H1 (cell line): Measurements from ENCODE around the gene PDK2. TPM values are rescaled to one million over a fixed set of nuclear protein-coding genes. Genes with fewer than 3 reads are reported as not detected.
A peak's percentile ranks its signal among the peaks of the same experiment; 100 is the strongest.

ENCODE experiments used
- CTCF ChIA-PET: fragments of 300-600 bp; sonication (Branson Sonifier 250); formaldehyde crosslinking; loops from one replicate; lab custom pipeline; 2021; ENCODE audit not compliant: partially characterized antibody; lab: Charles Lee
- POLR2A ChIA-PET: fragments of 300-600 bp; sonication (Branson Sonifier 250); formaldehyde crosslinking; loops from one replicate; lab custom pipeline; 2021; ENCODE audit warnings: inconsistent platforms; ENCODE audit not compliant: partially characterized antibody; lab: Charles Lee
- DNase-seq, 2 experiments: peaks; one replicate each; pipeline versions ENCODE4 v3.0.0 to v3.0.0-alpha.2; 2010 to 2022; ENCODE audit warnings: low spot score in 2 of 2, low read depth in 1 of 2, mixed read lengths in 1 of 2
- FAIRE-seq: peaks from 2 replicates; lab custom pipeline; 2011; peaks lifted over from hg19 to GRCh38; lab: Jason Lieb, UNC
- H2AFZ ChIP-seq: 2 replicates; pipeline ENCODE4 v1.8.1; 2012; ENCODE audit warnings: low read length, inconsistent platforms
- H2AK5ac ChIP-seq: 2 replicates; pipeline ENCODE4 v1.6.1; 2013; ENCODE audit warnings: low read depth, low read length
- H2BK120ac ChIP-seq: replicated peaks from 2 replicates; pipeline ENCODE3; 2013; ENCODE audit warnings: low read depth, low read length, inconsistent platforms
- H2BK12ac ChIP-seq: 2 replicates; pipeline ENCODE4 v1.6.1; 2013; ENCODE audit warnings: low read depth, low read length
- H2BK15ac ChIP-seq: 2 replicates; pipeline ENCODE4 v1.6.1; 2013; ENCODE audit warnings: low read length
- H2BK20ac ChIP-seq: 2 replicates; pipeline ENCODE4 v1.6.1; 2013; ENCODE audit warnings: low read length
- H2BK5ac ChIP-seq: 2 replicates; pipeline ENCODE4 v1.6.1; 2013; ENCODE audit warnings: low read depth, low read length
- H3K14ac ChIP-seq: 2 replicates; pipeline ENCODE4 v1.6.1; 2013; ENCODE audit warnings: inconsistent platforms; ENCODE audit not compliant: insufficient read length
- H3K18ac ChIP-seq: 2 replicates; pipeline ENCODE4 v1.6.1; 2013; ENCODE audit warnings: low read length; ENCODE audit errors: extremely low read depth
- H3K23ac ChIP-seq: 2 replicates; pipeline ENCODE4 v1.6.1; 2013; ENCODE audit warnings: inconsistent platforms; ENCODE audit not compliant: insufficient read length
- H3K23me2 ChIP-seq: 2 replicates; pipeline ENCODE4 v1.6.1; 2013; ENCODE audit warnings: low read depth, low read length
- H3K27ac ChIP-seq: 2 replicates; pipeline ENCODE4 v1.6.1; 2011; ENCODE audit warnings: low read depth, low read length, inconsistent platforms
- H3K27me3 ChIP-seq, 4 experiments: replicated peaks in 1 of 4; 1 replicate in 1 of 4; 2 replicates in 3 of 4; pipeline versions ENCODE4 v1.6.1 to v1.8.1; 2011 to 2013; ENCODE audit warnings: low read length in 3 of 4, mild to moderate bottlenecking in 3 of 4, inconsistent platforms in 2 of 4, mixed read lengths in 2 of 4, moderate library complexity in 1 of 4; ENCODE audit not compliant: control insufficient read depth in 3 of 4, insufficient read depth in 3 of 4; ENCODE audit errors: extremely low read depth in 1 of 4
- H3K36me3 ChIP-seq, 4 experiments: 2 replicates each; pipeline versions ENCODE4 v1.6.1 to v1.8.1; 2011 to 2013; ENCODE audit warnings: mild to moderate bottlenecking in 4 of 4, low read length in 3 of 4, moderate library complexity in 2 of 4, control low read depth in 1 of 4, inconsistent platforms in 1 of 4; ENCODE audit not compliant: insufficient read depth in 4 of 4, control insufficient read depth in 2 of 4
- H3K4ac ChIP-seq: replicated peaks from 2 replicates; pipeline ENCODE3; 2013; ENCODE audit warnings: low read length, low read depth, mixed read lengths, inconsistent platforms; ENCODE audit not compliant: insufficient read length
- H3K4me1 ChIP-seq, 4 experiments: replicated peaks in 1 of 4; 1 replicate in 1 of 4; 2 replicates in 3 of 4; pipeline versions ENCODE4 v1.6.1 to v1.8.1; 2011 to 2013; ENCODE audit warnings: low read length in 3 of 4, inconsistent platforms in 2 of 4, mixed read lengths in 1 of 4; ENCODE audit not compliant: insufficient read depth in 4 of 4, control insufficient read depth in 3 of 4
- H3K4me2 ChIP-seq, 2 experiments: 2 replicates each; pipeline versions ENCODE4 v1.6.1 to v1.8.1; 2011 to 2013; ENCODE audit warnings: low read depth in 2 of 2, low read length in 2 of 2, control low read depth in 1 of 2, inconsistent platforms in 1 of 2, mild to moderate bottlenecking in 1 of 2; ENCODE audit not compliant: insufficient read depth in 1 of 2
- H3K4me3 ChIP-seq, 4 experiments: fragments of 200-600, 300-600 bp in 1 of 4; sonication (generic), shearing (Covaris generic), sonication (Bioruptor Twin) in 1 of 4; 2 replicates each; pipeline versions ENCODE4 v1.5.1 to v1.8.1; 2011 to 2016; ENCODE audit warnings: low read length in 4 of 4, low read depth in 3 of 4, control low read depth in 2 of 4, inconsistent platforms in 2 of 4, mild to moderate bottlenecking in 2 of 4, mixed read lengths in 1 of 4, moderate library complexity in 1 of 4; ENCODE audit not compliant: insufficient read depth in 2 of 4; ENCODE audit errors: extremely low read depth in 1 of 4
- H3K56ac ChIP-seq: replicated peaks from 2 replicates; pipeline ENCODE3; 2013; ENCODE audit warnings: low read depth, mild to moderate bottlenecking, mixed read lengths, low read length, inconsistent platforms; ENCODE audit not compliant: insufficient read length
- H3K79me1 ChIP-seq: 2 replicates; pipeline ENCODE4 v1.6.1; 2013; ENCODE audit warnings: low read depth, low read length, control low read depth
- H3K79me2 ChIP-seq, 2 experiments: 2 replicates each; pipeline versions ENCODE4 v1.6.1 to v1.8.1; 2012 to 2013; ENCODE audit warnings: low read length in 2 of 2, mild to moderate bottlenecking in 2 of 2, inconsistent platforms in 1 of 2; ENCODE audit not compliant: insufficient read depth in 2 of 2, control insufficient read depth in 1 of 2
- H3K9ac ChIP-seq, 4 experiments: replicated peaks in 1 of 4; 1 replicate in 1 of 4; 2 replicates in 3 of 4; pipeline versions ENCODE4 v1.6.1 to v1.8.1; 2011 to 2013; ENCODE audit warnings: low read depth in 3 of 4, low read length in 3 of 4, control low read depth in 2 of 4, mild to moderate bottlenecking in 2 of 4, moderate library complexity in 2 of 4, inconsistent platforms in 1 of 4; ENCODE audit errors: extremely low read depth in 1 of 4
- H3K9me3 ChIP-seq, 2 experiments: 2 replicates each; pipeline versions ENCODE4 v1.6.1 to v1.8.1; 2012 to 2013; ENCODE audit warnings: mild to moderate bottlenecking in 2 of 2, moderate library complexity in 2 of 2, control low read depth in 1 of 2, inconsistent platforms in 1 of 2, low read depth in 1 of 2, low read length in 1 of 2, mixed read lengths in 1 of 2; ENCODE audit not compliant: insufficient read depth in 2 of 2
- H4K20me1 ChIP-seq, 2 experiments: replicated peaks in 1 of 2; 2 replicates each; pipeline versions ENCODE3 to v1.8.1; 2011 to 2013; ENCODE audit warnings: inconsistent platforms in 2 of 2, low read length in 2 of 2, mild to moderate bottlenecking in 1 of 2; ENCODE audit not compliant: insufficient read depth in 2 of 2, control insufficient read depth in 1 of 2
- H4K5ac ChIP-seq: 2 replicates; pipeline ENCODE4 v1.6.1; 2013; ENCODE audit warnings: low read length, low read depth, mixed read lengths, inconsistent platforms; ENCODE audit not compliant: insufficient read length
- H4K8ac ChIP-seq: 2 replicates; pipeline ENCODE4 v1.8.0; 2013; ENCODE audit warnings: mild to moderate bottlenecking, moderate library complexity, low read length, inconsistent platforms; ENCODE audit not compliant: insufficient read depth; ENCODE audit errors: extremely low read depth
- H4K91ac ChIP-seq: replicated peaks from 2 replicates; pipeline ENCODE3; 2013; ENCODE audit warnings: low read length, mixed read lengths, inconsistent platforms; ENCODE audit not compliant: insufficient read length
- CREB1 ChIP-seq: IDR thresholded peaks from 2 replicates; pipeline ENCODE4 v1.6.1; 2012; ENCODE audit warnings: inconsistent platforms
- EZH2 ChIP-seq: fragments of 200-600 bp; sonication (generic); IDR thresholded peaks from 2 replicates; pipeline ENCODE4 v1.7.1; 2012; ENCODE audit warnings: low read depth, mild to moderate bottlenecking, moderate library complexity, low read length, inconsistent platforms; ENCODE audit not compliant: severe bottlenecking
- GABPA ChIP-seq: IDR thresholded peaks from 2 replicates; pipeline ENCODE4 v1.6.1; 2011; ENCODE audit warnings: mild to moderate bottlenecking, low read length, moderate library complexity, borderline replicate concordance; ENCODE audit not compliant: insufficient read depth
- JUN ChIP-seq: IDR thresholded peaks from 2 replicates; pipeline ENCODE4 v1.6.1; 2011; ENCODE audit warnings: low read depth, mild to moderate bottlenecking, improper control_type of control experiment, low read length
- MAX ChIP-seq: IDR thresholded peaks from 2 replicates; pipeline ENCODE4 v1.6.1; 2012; ENCODE audit warnings: inconsistent platforms
- SP1 ChIP-seq: IDR thresholded peaks from 2 replicates; pipeline ENCODE4 v1.6.1; 2011; ENCODE audit warnings: low read depth, low read length
- SP2 ChIP-seq: IDR thresholded peaks from 2 replicates; pipeline ENCODE4 v1.6.1; 2012; ENCODE audit warnings: mild to moderate bottlenecking, low read length, inconsistent platforms
- SUZ12 ChIP-seq: fragments of 200-600 bp; sonication (generic); IDR thresholded peaks from 2 replicates; pipeline ENCODE4 v1.6.1; 2012; ENCODE audit warnings: mild to moderate bottlenecking, inconsistent platforms, low read length, moderate library complexity, mixed read lengths
- TAF7 ChIP-seq: optimal IDR thresholded peaks from 2 replicates; pipeline ENCODE3; 2011; ENCODE audit warnings: low read depth, mild to moderate bottlenecking, inconsistent platforms, low read length, moderate library complexity, borderline replicate concordance
- TEAD4 ChIP-seq: IDR thresholded peaks from 2 replicates; pipeline ENCODE4 v1.6.1; 2012; ENCODE audit warnings: low read depth, low read length, inconsistent platforms, mixed read lengths
- whole genome bisulfite sequencing, 2 experiments: shearing (Covaris generic) in 1 of 2; methylation state at CpG; one replicate each; pipeline versions ENCODE4 v1.1.6 to v1.1.7; 2013 to 2015; ENCODE audit warnings: low lambda C conversion rate in 2 of 2, mixed read lengths in 2 of 2, inconsistent platforms in 1 of 2, low coverage in 1 of 2, missing lambda C conversion rate in 1 of 2; ENCODE audit not compliant: insufficient replicate concordance in 2 of 2, insufficient coverage in 1 of 2, insufficient read length in 1 of 2; ENCODE audit errors: extremely low coverage in 1 of 2, missing lambda C conversion rate in 1 of 2; 5-methylcytosine and 5-hydroxymethylcytosine counted together
- polyA plus RNA-seq, 7 experiments: library from polyadenylated mRNA; depleted of rRNA in 3 of 7; stranded (reverse) in 5 of 7; unstranded in 2 of 7; fragments of >200 nt in 5 of 7; fragments of 200-250 nt in 2 of 7; gene quantifications; 1 replicate in 5 of 7; 2 replicates in 1 of 7; 4 replicates in 1 of 7; pipeline versions ENCODE4 v1.2.1 to v1.2.3, GENCODE V29; 2011 to 2013; ENCODE audit warnings: missing spikeins in 2 of 7, mixed read lengths in 2 of 7
- total RNA-seq: library from RNA; stranded (reverse); fragmentation: NEBNext Ultra II Directional; extraction: Animal tissue kit (Norgen Biotek cat#: 25700); gene quantifications from 2 replicates; pipeline ENCODE4 v1.2.1, GENCODE V29; 2021
- TF ChIP-seq, protein P1 (sequence below): IDR thresholded peaks from 2 replicates; pipeline ENCODE4 v1.6.1; 2011; ENCODE audit warnings: low read length, improper control_type of control experiment
- TF ChIP-seq, protein P2 (sequence below): IDR thresholded peaks from 2 replicates; pipeline ENCODE4 v1.6.1; 2011; ENCODE audit warnings: low read depth, mild to moderate bottlenecking, low read length; ENCODE audit not compliant: insufficient read depth

Gene PDK2
- total and polyA plus RNA-seq, 2 of the 8 experiments (the other 6 are each of a cell fraction or from before 2014, with no cell fraction given), result 18.3 to 121 TPM

GRCh38 chr17:50087912-50088405 lies 7.2 kb upstream of the PDK2 start:
- H3K56ac ChIP-seq, result no peak overlapping the region
- FAIRE-seq, result no peak
- TF ChIP-seq CREB1 (no peak), TAF7 (no peak), SUZ12 (no peak), GABPA (no peak), TEAD4 (no peak), MAX (no peak), EZH2 (no peak), JUN (no peak), SP1 (no peak), SP2 (no peak)
- TF ChIP-seq, protein P1, sequence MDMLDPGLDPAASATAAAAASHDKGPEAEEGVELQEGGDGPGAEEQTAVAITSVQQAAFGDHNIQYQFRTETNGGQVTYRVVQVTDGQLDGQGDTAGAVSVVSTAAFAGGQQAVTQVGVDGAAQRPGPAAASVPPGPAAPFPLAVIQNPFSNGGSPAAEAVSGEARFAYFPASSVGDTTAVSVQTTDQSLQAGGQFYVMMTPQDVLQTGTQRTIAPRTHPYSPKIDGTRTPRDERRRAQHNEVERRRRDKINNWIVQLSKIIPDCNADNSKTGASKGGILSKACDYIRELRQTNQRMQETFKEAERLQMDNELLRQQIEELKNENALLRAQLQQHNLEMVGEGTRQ, result no peak
- TF ChIP-seq, protein P2, sequence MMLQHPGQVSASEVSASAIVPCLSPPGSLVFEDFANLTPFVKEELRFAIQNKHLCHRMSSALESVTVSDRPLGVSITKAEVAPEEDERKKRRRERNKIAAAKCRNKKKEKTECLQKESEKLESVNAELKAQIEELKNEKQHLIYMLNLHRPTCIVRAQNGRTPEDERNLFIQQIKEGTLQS, result no peak

More at GRCh38 chr17:50087912-50088405, 7.2 kb upstream of the PDK2 start:
- Histone ChIP-seq H3K27me3 (no peaks in the 10 kb centered on the region), H2AFZ (no peak overlapping the region), H3K4ac (no peak overlapping the region), H3K9ac (no peak overlapping the region), H3K23me2 (no peaks in the 10 kb centered on the region), H2BK12ac (no peak overlapping the region), H4K91ac (no peak overlapping the region), H3K36me3 (no peaks in the 10 kb centered on the region), H3K27ac (no peak overlapping the region), H4K5ac (no peak overlapping the region), H3K14ac (no peak overlapping the region), H2BK120ac (no peak overlapping the region), H3K79me2 (no peaks in the 10 kb centered on the region), H3K9me3 (no peaks in the 10 kb centered on the region), H3K79me1 (no peaks in the 10 kb centered on the region), H3K18ac (no peak overlapping the region), H3K4me3 (no peak overlapping the region), H2BK20ac (no peak overlapping the region), H2BK5ac (no peak overlapping the region), H2AK5ac (no peak overlapping the region), H2BK15ac (no peak overlapping the region), H4K20me1 (no peaks in the 10 kb centered on the region), H3K23ac (no peak overlapping the region), H4K8ac (peak overlapping the region; percentile 63; the same call in 1 of the 2 replicates), H3K4me1 (no peaks in the 10 kb centered on the region; a peak in 1 of 7 replicates), H3K4me2 (no peak overlapping the region)
- WGBS, 2 experiments, result 86% methylated on average over 8 of the region's 19 CpGs; no CpG with 5 or more reads in 1 of the 2 experiments
- no peak for DNase-seq
- CTCF ChIA-PET, result interaction anchor here (0.6 to 3.4 kb wide), 40 partner anchors 8 to 355 kb away, joined by 3 to 69 read pairs (median 6); partner anchors contain the start of genes DLX3, ITGA3 and SAMD14
- POLR2A ChIA-PET, result interaction anchor here (1.4 to 2.1 kb wide), 5 partner anchors 15 to 67 kb away, joined by 3 to 7 read pairs (median 3); partner anchors contain the start of gene ITGA3
